ENCODE data around the gene LTBR.

Gene LTBR

DNA sequence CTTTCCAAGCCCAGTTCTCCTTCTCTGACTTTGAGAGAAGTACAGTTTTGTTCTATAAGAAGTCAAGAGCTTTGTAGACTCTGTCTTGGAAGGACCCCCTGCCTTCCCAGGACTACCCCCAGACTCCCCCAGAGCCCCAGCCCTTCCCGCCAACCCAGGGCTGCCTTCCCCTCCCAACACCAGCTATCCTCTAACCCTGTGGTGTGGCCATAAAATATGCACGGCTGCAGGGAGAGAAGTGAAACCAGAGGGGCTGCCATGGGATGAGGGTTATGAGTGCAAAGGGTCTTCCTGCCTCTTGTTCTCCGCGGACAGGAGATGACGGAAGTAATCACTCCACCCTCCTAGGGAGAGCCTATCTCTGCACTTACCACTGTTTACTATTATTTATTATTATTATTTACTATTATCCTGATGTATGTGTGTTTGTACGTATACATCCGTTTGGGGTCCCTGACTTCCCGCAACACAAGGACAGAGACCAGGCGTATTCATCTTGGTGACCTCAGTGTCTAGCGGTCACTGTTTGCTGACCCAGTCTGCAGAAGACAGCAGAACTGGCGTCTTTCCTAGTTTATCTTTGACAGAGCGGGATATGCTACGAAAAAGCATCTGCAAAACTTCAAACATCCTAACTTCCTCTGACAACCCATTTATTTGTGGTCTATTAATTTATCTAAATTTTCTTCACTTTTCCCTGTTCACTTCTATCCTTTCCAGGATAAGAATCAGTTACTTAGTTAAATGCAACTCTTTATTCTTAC lies 5.1 kb upstream of the LTBR start:
- no peak for DNase-seq (ENCODE audit: low read depth, low spot score)
- TF ChIP-seq, protein P1, sequence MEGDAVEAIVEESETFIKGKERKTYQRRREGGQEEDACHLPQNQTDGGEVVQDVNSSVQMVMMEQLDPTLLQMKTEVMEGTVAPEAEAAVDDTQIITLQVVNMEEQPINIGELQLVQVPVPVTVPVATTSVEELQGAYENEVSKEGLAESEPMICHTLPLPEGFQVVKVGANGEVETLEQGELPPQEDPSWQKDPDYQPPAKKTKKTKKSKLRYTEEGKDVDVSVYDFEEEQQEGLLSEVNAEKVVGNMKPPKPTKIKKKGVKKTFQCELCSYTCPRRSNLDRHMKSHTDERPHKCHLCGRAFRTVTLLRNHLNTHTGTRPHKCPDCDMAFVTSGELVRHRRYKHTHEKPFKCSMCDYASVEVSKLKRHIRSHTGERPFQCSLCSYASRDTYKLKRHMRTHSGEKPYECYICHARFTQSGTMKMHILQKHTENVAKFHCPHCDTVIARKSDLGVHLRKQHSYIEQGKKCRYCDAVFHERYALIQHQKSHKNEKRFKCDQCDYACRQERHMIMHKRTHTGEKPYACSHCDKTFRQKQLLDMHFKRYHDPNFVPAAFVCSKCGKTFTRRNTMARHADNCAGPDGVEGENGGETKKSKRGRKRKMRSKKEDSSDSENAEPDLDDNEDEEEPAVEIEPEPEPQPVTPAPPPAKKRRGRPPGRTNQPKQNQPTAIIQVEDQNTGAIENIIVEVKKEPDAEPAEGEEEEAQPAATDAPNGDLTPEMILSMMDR (IDR thresholded peaks at IDR 0.05; ENCODE audit: insufficient read depth, low read length, missing control alignments): no peak
- POLR2A ChIA-PET: no interaction called here
- CTCF ChIA-PET: interaction anchor here (1.5 to 1.7 kb wide), 2 partner anchors 11 to 57 kb away, joined by 3 read pairs; no protein-coding TSS in a partner anchor
- no peak overlapping the region for H3K4me3 ChIP-seq (ENCODE audit: low read depth, low read length)

DNA sequence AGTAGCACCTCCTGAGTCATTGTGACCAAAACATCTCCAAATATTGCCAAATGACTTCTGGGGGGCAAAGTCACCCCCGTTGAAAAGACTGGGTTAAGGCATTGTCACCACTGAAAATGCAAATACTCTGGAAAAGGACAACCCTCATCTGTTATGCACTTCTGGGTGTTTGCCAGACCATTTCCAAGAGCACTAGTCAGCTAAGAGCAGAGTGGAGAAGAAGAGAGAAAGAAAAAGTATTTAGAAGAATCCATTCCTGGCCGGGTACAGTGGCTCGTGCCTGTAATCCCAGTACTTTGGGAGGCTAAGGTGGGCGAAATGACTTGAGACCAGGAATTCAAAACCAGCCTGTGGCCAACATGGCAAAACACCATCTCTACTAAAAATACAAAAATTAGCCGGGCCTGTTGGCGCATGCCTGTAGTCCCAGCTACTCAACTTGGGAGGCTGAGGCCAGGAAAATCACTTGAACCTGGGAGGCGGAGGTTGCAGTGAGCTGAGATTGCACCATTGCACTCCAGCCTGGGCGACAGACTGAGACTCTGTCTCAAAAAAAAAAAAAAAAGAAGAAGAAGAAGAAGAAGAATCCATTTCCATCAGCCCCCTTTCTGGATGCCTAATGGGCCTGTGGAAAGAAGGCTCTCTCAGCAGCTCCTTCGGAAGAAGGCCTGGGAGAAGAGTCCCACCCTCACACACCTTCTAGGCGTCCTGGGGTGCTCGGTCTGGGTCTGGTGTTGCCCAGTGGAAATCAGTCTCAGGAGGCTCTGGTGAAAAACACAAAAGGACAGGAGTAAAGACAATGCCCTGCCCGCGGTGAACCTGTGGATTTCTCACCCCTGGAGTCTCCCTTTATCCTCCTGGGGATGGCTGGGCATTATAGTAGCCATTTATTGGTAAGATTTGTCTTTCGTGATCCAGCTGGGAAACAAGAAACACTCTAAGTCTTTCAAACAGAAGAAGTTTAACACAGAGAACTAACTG lies 3.5 kb upstream of the LTBR start:
- DNase-seq (ENCODE audit: low read depth, low spot score): peak; percentile 14
- TF ChIP-seq, protein P1 (IDR thresholded peaks at IDR 0.05; ENCODE audit: insufficient read depth, low read length, missing control alignments): no peak
- no peak overlapping the region for H3K4me3 ChIP-seq (ENCODE audit: low read depth, low read length)
- CTCF ChIA-PET: interaction anchor here (1.3 kb wide), 2 partner anchors 14 to 88 kb away, joined by 4 to 5 read pairs; no protein-coding TSS in a partner anchor
- POLR2A ChIA-PET: no interaction called here

DNA sequence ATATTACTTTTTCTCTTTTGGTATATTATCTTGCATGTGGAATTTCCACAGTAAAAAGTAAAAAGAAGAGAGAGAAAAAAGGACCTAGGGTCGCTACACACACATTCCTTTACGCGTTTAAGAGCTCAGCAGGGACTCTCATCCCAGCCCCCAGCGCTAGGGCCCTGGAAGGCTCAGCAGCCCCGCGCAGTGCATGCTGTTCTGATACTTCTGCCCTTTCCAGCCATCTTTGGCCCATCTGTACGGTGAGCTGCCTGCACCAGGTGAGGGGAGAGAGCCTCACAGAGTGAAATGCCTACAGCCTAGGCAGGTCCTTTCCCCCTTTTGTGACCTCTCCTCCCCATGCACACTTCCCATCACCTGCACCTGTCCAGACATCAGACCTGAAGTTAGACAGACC lies 1.6 kb upstream of the LTBR start:
- TF ChIP-seq, protein P1 (IDR thresholded peaks at IDR 0.05; ENCODE audit: insufficient read depth, low read length, missing control alignments): no peak
- ChIA-PET CTCF (interaction anchor here (1.1 to 2.2 kb wide), 4 partner anchors 8 to 56 kb away, joined by 4 to 11 read pairs (median 4); no protein-coding TSS in a partner anchor), POLR2A (no interaction called here)
- no peak for DNase-seq (ENCODE audit: low read depth, low spot score)
- H3K4me3 ChIP-seq (ENCODE audit: low read depth, low read length): no peak overlapping the region

DNA sequence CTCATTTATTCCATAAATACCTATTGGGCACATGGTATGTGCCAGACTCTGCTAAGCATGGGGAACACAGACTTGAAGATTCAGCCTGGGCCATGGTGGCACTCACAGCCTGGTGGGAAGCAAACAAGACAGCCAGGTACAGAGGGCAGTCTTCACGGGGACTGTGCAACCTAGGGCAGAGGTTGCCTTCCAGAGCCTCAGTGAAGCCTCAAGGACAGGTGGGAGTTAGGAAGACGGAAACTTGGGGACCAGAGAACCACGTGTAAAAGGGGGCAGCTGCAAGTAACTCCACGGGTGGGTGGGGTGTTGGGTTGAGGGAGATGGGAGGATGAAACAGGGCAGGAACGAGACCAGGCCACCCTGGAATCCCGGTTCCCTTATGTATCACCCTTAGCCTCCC lies 980 bp upstream of the LTBR start:
- CTCF ChIA-PET: interaction anchor here (1.1 to 2.2 kb wide), 7 partner anchors 9 to 96 kb away, joined by 3 to 11 read pairs (median 4); no protein-coding TSS in a partner anchor
- POLR2A ChIA-PET: interaction anchor here (1.0 to 1.7 kb wide), 5 partner anchors 9 to 50 kb away, joined by 3 to 13 read pairs (median 8); no protein-coding TSS in a partner anchor
- TF ChIP-seq, protein P1 (IDR thresholded peaks at IDR 0.05; ENCODE audit: insufficient read depth, low read length, missing control alignments): no peak
- DNase-seq (ENCODE audit: low read depth, low spot score): no peak
- H3K4me3 ChIP-seq (ENCODE audit: low read depth, low read length): no peak overlapping the region

DNA sequence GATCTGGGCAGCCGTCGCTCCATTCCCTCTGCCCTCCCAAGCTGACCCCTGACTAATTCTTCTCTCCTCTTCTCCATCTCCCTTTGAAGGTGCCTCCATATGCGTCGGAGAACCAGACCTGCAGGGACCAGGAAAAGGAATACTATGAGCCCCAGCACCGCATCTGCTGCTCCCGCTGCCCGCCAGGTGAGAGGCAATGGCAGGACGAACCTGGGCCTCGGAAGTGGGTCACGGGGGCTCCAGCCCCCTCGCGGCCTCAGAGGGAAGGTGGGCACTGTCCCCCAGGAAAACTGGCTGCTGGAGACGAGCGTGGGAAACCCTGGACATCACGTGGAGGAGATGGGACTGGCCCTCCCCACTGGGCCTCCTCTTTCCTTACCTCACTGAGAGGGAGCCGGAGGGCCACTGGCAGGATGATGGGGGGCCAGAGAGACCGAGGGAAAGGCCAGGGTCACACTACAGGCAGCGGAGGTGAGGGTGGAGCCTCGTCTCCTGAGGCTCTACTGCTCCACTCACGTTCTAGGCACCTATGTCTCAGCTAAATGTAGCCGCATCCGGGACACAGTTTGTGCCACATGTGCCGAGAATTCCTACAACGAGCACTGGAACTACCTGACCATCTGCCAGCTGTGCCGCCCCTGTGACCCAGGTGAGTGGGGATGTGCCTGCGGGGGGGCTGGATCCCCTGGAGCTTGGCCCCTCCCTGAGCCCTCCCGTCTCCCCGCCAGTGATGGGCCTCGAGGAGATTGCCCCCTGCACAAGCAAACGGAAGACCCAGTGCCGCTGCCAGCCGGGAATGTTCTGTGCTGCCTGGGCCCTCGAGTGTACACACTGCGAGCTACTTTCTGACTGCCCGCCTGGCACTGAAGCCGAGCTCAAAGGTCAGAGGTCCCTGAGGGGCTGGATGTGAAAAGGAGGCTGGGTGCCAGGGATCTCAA lies 806 bp downstream of the LTBR start:
- TF ChIP-seq, protein P1 (IDR thresholded peaks at IDR 0.05; ENCODE audit: insufficient read depth, low read length, missing control alignments): no peak
- ChIA-PET POLR2A (interaction anchor here (0.6 to 1.7 kb wide), 10 partner anchors 8 to 86 kb away, joined by 3 to 13 read pairs (median 4); partner anchors contain the start of genes TNFRSF1A and VAMP1), CTCF (interaction anchor here (0.7 to 2.2 kb wide), 4 partner anchors 9 to 16 kb away, joined by 3 to 11 read pairs (median 4); no protein-coding TSS in a partner anchor)
- no peak for DNase-seq (ENCODE audit: low read depth, low spot score)
- peak overlapping the region; percentile 68 for H3K4me3 ChIP-seq (ENCODE audit: low read depth, low read length)

Measured in AG04449 (cell line).